ENCODE data around the gene LUC7L3.
"Not testable (repeated sequence)": the region's sequence is repeated elsewhere in the genome, so short reads cannot be mapped to it uniquely, and the experiment has no call there.

Gene LUC7L3

DNA sequence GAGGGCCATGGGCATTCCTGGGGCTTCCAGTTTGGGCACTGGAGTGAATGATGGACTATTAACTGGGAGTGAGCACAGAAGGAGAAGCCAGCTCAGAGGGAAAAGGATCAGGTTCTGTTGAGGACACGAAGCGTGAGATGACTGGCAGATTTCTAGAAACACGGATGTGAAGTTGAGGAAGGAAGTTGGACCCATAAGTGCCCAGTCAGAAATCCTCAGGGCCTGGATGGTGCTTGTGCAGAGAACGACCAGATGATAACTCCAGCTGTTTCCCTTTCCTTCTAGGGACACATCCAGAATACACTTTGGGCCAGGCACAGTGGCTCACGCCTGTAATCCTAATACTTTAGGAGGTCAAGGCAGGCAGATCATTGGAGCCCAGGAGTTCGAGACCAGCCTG is 71.2 kb downstream of the LUC7L3 start:
- DNase-seq, result no peak

DNA sequence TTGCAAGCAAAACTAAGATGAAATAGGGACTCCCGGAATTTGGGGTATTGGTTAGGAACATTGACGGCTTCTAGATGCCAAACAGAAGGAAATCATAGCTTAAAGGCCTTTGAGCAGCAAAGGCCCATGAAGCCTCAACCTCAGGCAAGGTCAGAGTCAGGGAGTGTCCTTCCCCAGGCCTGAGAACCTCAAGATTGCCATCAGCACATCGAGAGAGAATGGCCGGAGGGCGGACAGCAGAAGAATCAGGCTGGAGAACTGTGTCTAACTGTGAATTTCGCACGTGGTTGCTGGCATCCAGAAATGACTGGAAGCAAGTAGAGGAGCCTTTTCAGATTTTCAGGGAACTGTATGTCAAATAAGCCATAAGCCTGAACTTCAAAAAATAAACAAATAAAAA is 72.7 kb downstream of the LUC7L3 start:
- no peak for DNase-seq

DNA sequence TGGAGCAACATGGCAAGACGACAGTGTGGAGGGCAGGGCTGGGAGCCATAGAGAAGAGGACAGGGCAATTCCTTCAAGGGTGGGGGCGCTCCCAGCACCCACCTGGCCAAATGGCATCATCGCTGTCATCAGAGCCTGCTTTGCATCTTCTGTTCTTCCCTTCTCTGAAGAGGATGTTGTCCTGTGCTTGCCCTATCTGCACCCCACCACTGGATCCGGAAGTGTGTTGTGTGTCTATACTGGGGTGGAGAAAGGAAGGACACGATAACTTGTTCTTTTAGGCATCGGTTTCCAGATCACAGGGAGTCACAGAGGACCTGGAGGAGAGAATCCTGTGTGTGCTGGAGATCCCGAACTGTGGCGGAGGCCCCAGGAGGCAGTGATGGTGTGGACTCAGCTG is 73.6 kb downstream of the LUC7L3 start:
- no peak for DNase-seq

DNA sequence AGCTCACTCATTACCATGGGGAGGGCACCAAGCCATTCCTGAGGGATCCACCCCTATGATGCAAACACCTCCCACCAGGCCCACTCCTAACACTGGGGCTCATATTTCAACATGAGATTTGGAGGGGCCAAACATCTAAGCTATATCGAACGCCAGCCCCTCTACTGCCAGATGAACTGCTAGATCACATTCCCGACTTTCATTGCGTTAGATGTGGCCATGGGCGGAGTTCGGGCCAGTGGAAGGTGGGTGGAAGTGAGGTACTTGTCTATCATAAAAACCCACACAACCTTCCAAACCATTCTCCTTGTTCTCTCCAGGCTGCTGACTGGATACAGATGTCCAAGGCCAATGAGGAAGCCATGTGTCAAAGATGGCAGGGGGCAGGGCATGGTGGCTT is 75.0 kb downstream of the LUC7L3 start:
- no peak for DNase-seq

DNA sequence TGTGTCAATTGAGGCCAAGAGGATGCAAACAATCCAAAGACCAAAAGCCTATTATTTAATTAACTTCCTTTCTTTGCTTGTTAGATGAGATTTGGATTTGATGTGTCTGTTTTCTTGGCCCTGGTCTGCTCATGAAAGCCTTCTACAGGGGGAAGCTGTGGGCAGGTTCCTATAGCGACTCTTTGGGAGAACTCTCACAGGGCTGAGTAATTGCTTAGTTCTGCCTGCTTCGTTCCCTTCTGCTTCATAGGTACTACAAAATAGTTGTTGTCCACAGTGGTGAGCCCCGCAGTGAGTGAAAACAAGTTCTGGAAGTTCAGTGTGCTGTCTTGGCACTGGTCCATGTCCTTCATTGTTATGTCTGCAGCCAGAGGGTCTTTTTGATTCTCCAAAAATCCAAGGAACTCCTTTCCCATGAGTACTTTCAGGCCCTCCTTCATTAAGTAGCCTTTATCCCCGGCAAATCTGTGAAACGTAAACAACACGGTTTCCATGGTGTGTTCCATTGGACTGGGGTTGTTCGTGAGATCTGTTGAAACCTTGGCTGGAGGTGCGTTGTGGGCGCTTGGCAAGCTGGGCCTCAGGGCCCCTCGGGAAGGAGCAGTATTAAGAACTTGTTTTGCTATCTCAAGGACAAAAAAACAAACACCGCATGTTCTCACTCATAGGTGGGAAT is 77.9 kb downstream of the LUC7L3 start:
- no peak for DNase-seq

DNA sequence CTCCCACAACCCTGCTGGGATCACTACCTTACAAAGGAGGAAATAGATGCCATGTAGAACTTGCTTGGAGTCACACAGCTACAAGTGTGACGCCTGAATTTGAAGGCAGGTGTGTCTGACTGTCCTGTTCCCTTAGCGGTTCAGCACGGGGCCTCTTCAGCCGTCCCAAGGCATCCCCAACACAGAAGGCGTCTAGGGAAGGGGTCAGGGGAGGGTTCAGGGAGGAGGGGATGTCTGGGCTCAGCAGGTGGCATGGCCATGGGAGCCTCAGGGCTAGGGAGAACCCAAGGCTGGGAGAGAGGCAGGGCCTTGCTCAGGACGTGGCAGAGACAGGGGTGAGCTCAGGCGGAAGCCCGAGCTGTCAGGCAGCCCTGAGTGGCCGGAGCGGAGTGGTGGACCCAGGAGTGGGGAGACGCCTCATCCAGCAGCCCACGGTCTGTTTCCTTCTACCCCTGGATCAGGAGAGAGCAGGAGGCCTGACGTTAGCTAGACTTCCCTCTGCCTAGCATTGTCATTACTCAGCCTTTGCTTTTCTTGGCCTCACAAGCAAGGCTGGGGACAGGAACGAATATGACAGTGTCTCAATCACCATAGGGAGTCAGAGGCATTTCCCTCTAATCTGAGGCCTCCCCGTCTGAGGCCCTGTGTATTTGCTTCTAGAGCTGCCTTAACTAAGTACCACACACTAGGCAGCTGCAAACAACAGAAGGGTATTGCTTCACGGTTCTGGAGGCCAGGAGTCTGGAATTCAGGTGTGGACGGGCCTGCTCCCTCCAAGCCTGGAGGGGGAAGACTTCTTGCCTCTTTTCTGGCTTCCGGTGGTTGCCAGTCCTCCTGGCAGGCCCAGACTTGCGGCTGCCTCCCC is 79.3 kb downstream of the LUC7L3 start:
- DNase-seq, result no peak

DNA sequence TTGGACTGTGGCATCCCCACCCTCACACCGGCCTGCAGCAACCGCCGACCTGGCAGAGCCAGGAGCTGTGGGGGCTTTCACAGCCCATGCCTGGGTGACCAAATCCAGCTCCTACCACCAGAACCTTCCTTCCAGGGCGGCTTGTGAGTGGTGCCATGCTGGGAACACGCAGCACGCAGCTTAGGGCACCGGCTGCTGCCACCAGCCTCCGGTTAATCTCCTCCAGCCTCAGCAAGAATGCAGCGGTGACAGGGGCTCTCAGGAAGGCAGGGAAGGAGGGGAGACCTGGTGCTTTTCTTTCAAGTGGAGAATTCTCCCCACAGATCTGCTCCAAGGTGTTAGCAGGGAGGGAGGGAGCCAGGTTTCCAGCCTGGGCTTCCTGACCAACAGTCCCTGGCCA is 80.2 kb downstream of the LUC7L3 start:
- DNase-seq, result no peak

DNA sequence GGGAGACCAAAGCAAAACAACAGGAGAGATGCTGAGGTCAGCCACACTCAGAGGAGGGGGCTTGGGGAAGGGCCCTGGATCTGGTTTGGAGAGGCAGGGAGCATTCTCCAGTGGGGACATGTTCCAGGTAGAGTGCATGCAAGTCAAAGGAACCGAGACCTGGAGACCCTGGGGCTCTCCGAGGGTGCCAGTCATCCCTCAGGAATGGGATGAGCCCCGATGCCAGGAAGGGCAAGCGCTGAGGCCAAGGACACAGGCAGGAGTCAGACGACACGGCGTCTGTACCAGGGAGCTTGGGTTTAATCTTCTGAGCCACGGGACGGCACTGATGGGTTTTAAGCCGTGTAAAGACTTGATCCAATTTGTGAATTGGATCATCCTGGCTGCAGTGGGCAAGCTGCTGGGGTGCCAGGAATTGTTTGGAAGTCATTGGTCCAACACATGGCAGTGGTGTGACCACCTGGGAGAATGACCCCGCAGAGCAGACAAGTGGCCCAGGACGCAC is 80.8 kb downstream of the LUC7L3 start:
- DNase-seq, result no peak

DNA sequence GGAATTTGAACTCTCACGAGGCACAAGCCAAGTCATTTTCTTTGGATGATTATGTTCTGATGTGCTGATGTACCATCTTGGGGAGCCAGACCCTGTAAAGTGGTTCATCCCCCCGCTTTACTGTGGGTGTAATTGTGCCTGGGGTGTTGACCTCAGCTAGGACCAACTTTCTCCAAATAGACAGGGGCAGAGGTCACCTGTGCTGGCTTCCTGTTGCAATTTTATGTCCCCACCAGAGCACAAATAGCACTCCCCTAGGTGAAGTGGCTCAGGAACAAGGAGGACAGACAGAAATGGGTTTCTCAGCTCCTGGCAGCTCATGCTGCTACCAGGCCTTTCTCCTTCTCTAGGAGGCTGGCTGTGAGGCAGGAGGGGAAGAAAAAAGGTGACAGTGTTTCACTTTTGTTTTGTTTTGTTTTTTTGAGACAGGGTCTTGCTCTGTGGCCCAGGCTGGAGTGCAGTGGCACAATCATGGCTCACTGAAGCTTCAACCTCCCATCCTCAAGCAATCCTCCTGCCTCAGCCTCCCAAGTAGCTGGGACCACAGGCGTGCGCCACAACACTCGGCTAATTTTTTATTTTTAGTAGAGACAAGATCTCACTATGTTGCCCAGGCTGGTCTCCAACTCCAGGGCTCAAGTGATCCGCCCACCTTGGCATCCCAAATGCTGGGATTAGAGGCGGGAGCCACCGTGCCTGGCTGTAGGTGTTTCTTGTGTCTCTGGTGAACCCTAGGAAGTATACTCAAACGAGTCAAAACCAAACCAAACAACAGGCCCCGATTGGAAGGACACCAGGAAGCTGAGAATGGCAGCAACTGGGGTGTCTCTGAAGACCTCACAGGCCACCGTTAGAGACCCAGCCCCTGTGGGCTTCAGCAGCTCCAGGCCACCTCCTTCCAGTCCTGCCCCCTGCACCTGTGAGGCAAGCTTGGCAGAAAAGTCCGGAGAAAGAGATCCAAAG is 83.5 kb downstream of the LUC7L3 start:
- no peak for DNase-seq

DNA sequence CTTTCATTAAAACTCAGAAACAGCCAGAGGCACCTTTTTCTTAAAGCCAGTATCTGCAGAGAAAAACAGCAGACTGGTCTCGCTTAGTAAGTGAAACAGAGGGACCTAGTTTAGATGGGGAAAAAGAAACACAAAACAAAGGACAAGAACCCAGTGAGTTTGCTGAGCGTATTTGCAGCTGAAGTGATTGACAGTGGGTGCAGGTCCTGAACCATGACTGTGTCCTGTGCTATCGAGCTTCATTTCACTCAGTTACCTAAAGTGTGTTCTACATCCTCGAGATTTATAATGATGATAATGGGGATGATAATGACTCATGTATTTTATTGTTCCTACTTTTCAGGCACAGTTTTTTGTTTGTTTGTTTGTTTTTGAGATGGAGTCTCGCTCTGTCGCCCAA is 84.3 kb downstream of the LUC7L3 start:
- DNase-seq, result no peak

DNA sequence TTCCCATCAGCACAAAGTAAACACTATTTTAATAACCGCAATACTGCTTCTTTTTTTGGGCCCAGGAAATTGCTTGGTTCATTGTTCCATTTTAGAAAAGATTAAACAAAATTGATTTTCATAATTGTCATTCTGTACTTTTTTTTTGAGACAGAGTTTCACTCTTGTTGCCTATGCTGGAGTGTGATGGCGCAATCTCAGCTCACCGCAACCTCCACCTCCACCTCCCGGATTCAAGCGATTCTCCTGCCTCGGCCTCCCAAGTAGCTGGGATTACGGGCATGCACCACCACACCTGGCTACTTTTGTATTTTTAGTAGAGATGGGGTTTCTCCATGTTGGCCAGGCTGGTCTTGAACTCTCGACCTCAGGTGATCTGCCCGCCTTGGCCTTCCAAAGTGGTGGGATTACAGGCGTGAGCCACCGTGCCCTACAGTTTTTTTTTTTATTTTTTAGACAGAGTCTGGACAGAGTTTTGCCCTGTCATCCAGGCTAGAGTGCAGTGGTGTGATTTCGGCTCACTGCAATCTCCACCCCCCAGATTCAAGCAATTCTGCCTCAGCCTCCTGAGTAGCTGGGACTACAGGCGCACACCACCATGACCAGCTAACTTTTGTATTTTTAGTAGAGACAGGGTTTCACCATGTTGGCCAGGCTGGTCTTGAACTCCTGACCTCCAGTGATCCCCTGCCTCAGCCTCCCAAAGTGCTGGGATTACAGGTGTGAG is 85.5 kb downstream of the LUC7L3 start:
- DNase-seq, result not testable (repeated sequence)

DNA sequence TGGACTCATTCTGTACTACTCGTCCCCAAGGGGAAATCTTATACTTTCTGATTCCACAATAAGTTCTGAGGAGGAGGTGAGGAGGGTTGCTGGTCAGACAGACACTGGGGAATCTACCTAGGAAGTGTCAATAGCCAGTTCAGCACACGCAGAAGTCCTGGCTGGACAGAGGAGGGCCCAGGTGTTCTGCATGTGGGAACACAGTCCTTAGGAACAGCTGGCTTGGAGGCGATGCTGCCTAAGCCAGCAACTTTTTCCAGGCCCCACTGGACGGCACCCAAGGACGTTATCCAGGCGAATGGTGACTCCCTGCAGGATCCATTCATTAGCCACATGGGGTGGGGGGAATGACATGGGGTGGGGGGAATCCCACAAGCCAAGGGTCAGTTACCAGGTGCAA is 86.1 kb downstream of the LUC7L3 start:
- no peak for DNase-seq
